ENCODE results near the gene GOLGA6B.
A peak's percentile ranks its signal among the peaks of the same experiment; 100 is the strongest.
"Not testable (repeated sequence)": the region's sequence is repeated elsewhere in the genome, so short reads cannot be mapped to it uniquely, and the experiment has no call there.

The GOLGA6B gene

GRCh38 chr15:72698938-72699337 is 44.4 kb downstream of the GOLGA6B start (continued):
- no peak for TF ChIP-seq PRDM4 (tag by site-specific recombination; IDR thresholded peaks at IDR 0.05)

GRCh38 chr15:72700076-72700475 is 45.6 kb downstream of the GOLGA6B start:
- CTCF ChIA-PET: no interaction called here

GRCh38 chr15:72706266-72706665 is 51.8 kb downstream of the GOLGA6B start:
- Histone ChIP-seq H3K4me1 (ENCODE audit: control insufficient read depth, insufficient read depth, low read length) (no peaks in the 10 kb centered on the region), H3K36me3 (ENCODE audit: control insufficient read depth in 2 of 2, insufficient read depth in 1 of 2, low read length in 2 of 2) (no peaks in the 10 kb centered on the region; a peak in 1 of 3 replicates), H3K27ac (ENCODE audit: extremely low read depth, low read depth, low read length) (no peak overlapping the region), H3K9me3 (ENCODE audit: control insufficient read depth, insufficient read depth, low read depth, low read length) (no peaks in the 10 kb centered on the region), H3K4me3 (ENCODE audit: low read depth, low read length) (no peak overlapping the region)
- TF ChIP-seq ZNF660 (tag by site-specific recombination; IDR thresholded peaks at IDR 0.05): peak; percentile 83
- no peak for TF ChIP-seq ZNF121 (tag by site-specific recombination; IDR thresholded peaks at IDR 0.05)
- TF ChIP-seq ZNF274 (IDR thresholded peaks at IDR 0.05; ENCODE audit: low read length): no peak
- no peak for TF ChIP-seq ZNF274 (tag by site-specific recombination; IDR thresholded peaks at IDR 0.05; ENCODE audit: borderline replicate concordance)
- ChIA-PET CTCF (interaction anchor here (0.6 to 5.6 kb wide), 4 partner anchors 16 to 1029 kb away, joined by 4 to 36 read pairs (median 4); no protein-coding TSS in a partner anchor), POLR2A (no interaction called here)

More at GRCh38 chr15:72700076-72700475, 45.6 kb downstream of the GOLGA6B start:
- TF ChIP-seq ZNF140 (tag by site-specific recombination; IDR thresholded peaks at IDR 0.05): 0 out of 2 replicates have a peak, but pooled peaks have one; percentile 4
- no peak for TF ChIP-seq AEBP2 (tag by site-specific recombination; IDR thresholded peaks at IDR 0.05; ENCODE audit: borderline replicate concordance)
- no peak for TF ChIP-seq ZNF513 (tag by site-specific recombination; IDR thresholded peaks at IDR 0.05)
- Histone ChIP-seq H3K9me3 (ENCODE audit: control insufficient read depth, insufficient read depth, low read depth, low read length) (no peaks in the 10 kb centered on the region), H3K4me3 (ENCODE audit: low read depth, low read length) (no peak overlapping the region), H3K4me1 (ENCODE audit: control insufficient read depth, insufficient read depth, low read length) (no peaks in the 10 kb centered on the region), H3K27ac (ENCODE audit: extremely low read depth, low read depth, low read length) (no peak overlapping the region), H3K36me3 (ENCODE audit: control insufficient read depth in 2 of 2, insufficient read depth in 1 of 2, low read length in 2 of 2) (no peaks in the 10 kb centered on the region; a peak in 1 of 3 replicates)
- POLR2A ChIA-PET: no interaction called here

GRCh38 chr15:72708551-72709303 is 54.2 kb downstream of the GOLGA6B start:
- H3K27ac ChIP-seq (ENCODE audit: extremely low read depth, low read depth, low read length); POLR2A ChIA-PET; H3K4me3 ChIP-seq (ENCODE audit: low read depth, low read length); H3K9me3 ChIP-seq (ENCODE audit: control insufficient read depth, insufficient read depth, low read depth, low read length); H3K4me1 ChIP-seq (ENCODE audit: control insufficient read depth, insufficient read depth, low read length): not testable (repeated sequence)
- peaks cover 11 to 16% of the 10 kb centered on the region in 2 experiments for H3K36me3 ChIP-seq (ENCODE audit: control insufficient read depth in 2 of 2, insufficient read depth in 1 of 2, low read length in 2 of 2)
- CTCF ChIA-PET: interaction anchor here (0.7 to 5.6 kb wide), 3 partner anchors 14 to 262 kb away, joined by 3 to 36 read pairs (median 4); no protein-coding TSS in a partner anchor

Measured in HEK293 (cell line).